CD4-positive, alpha-beta memory T cell (primary cell): ENCODE results near the gene ZCCHC13. TPM values are rescaled to one million over a fixed set of nuclear protein-coding genes. Genes with fewer than 3 reads are reported as not detected.
"Not testable (repeated sequence)": the region's sequence is repeated elsewhere in the genome, so short reads cannot be mapped to it uniquely, and the experiment has no call there.

ENCODE experiments used
- CTCF ChIA-PET: fragments of 350-600 bp; sonication (Branson Sonifier 250); formaldehyde crosslinking; loops from one replicate; lab custom pipeline; 2021; ENCODE audit warnings: inconsistent platforms; ENCODE audit not compliant: partially characterized antibody; lab: Charles Lee
- POLR2A ChIA-PET: fragments of 350-600 bp; sonication (Branson Sonifier 250); formaldehyde crosslinking; loops from one replicate; lab custom pipeline; 2021; ENCODE audit not compliant: partially characterized antibody; lab: Charles Lee
- DNase-seq, 5 donors: peaks; one replicate each; pipeline versions ENCODE4 v3.0.0 to v3.0.0-alpha.2; 2020 to 2022; ENCODE audit warnings: mixed read lengths in 1 of 5
- H3K27ac ChIP-seq: one replicate; pipeline ENCODE4 v1.7.0; 2013; ENCODE audit warnings: low read depth, low read length
- H3K27me3 ChIP-seq: 2 replicates; pipeline ENCODE4 v1.7.0; 2013; ENCODE audit warnings: mild to moderate bottlenecking, low read length, moderate library complexity; ENCODE audit not compliant: insufficient read depth
- H3K36me3 ChIP-seq: 2 replicates; pipeline ENCODE4 v1.7.0; 2013; ENCODE audit warnings: mild to moderate bottlenecking, low read length, moderate library complexity; ENCODE audit not compliant: insufficient read depth
- H3K4me1 ChIP-seq: 2 replicates; pipeline ENCODE4 v1.7.0; 2013; ENCODE audit warnings: mild to moderate bottlenecking, low read length, moderate library complexity; ENCODE audit not compliant: insufficient read depth
- H3K4me3 ChIP-seq, 2 donors: one replicate each; pipeline ENCODE4 v1.7.0; 2013; ENCODE audit warnings: low read length in 2 of 2, mild to moderate bottlenecking in 1 of 2
- H3K9me3 ChIP-seq, 2 donors: one replicate each; pipeline ENCODE4 v1.7.0; 2013; ENCODE audit warnings: low read length in 2 of 2, control low read depth in 1 of 2; ENCODE audit not compliant: control insufficient read depth in 1 of 2
- H3K27ac Mint-ChIP-seq, 7 donors: one replicate each; pipeline ENCODE4 v1.8.0; 2020 to 2021; ENCODE audit warnings: mixed read lengths in 7 of 7, mild to moderate bottlenecking in 6 of 7, inconsistent platforms in 3 of 7, moderate library complexity in 3 of 7
- H3K27me3 Mint-ChIP-seq, 2 donors: one replicate each; pipeline ENCODE4 v1.8.0; 2020 to 2021; ENCODE audit warnings: mixed read lengths in 2 of 2
- H3K36me3 Mint-ChIP-seq, 2 donors: one replicate each; pipeline ENCODE4 v1.8.0; 2020 to 2021; ENCODE audit warnings: mixed read lengths in 2 of 2, inconsistent platforms in 1 of 2, mild to moderate bottlenecking in 1 of 2
- H3K4me1 Mint-ChIP-seq, 4 donors: one replicate each; pipeline ENCODE4 v1.8.0; 2020 to 2021; ENCODE audit warnings: mixed read lengths in 4 of 4, mild to moderate bottlenecking in 1 of 4
- H3K4me3 Mint-ChIP-seq, 8 donors: one replicate each; pipeline ENCODE4 v1.8.0; 2020 to 2021; ENCODE audit warnings: mixed read lengths in 8 of 8, mild to moderate bottlenecking in 7 of 8, moderate library complexity in 6 of 8, inconsistent platforms in 3 of 8
- H3K9me3 Mint-ChIP-seq, 8 donors: one replicate each; pipeline ENCODE4 v1.8.0; 2020 to 2021; ENCODE audit warnings: mixed read lengths in 8 of 8, mild to moderate bottlenecking in 5 of 8, inconsistent platforms in 3 of 8, moderate library complexity in 1 of 8
- intact Hi-C: fragments of 100-400 bp; cut with micrococcal nuclease; formaldehyde crosslinking; loops from one replicate; pipeline ENCODE4 v1.15.1; 2023
- polyA plus RNA-seq, 2 donors: library from polyadenylated mRNA; unstranded; fragments of 300-500 nt; fragmentation: Illumina TruSeq; gene quantifications; one replicate each; pipeline ENCODE4 v1.2.3, GENCODE V29; 2021
- total RNA-seq, 2 experiments: library from RNA; stranded (reverse); gene quantifications; one replicate each; pipeline ENCODE4 v1.2.3, GENCODE V29; 2021

ZCCHC13 gene
- total and polyA plus RNA-seq, 4 experiments from 2014 or later = not detected

DNA sequence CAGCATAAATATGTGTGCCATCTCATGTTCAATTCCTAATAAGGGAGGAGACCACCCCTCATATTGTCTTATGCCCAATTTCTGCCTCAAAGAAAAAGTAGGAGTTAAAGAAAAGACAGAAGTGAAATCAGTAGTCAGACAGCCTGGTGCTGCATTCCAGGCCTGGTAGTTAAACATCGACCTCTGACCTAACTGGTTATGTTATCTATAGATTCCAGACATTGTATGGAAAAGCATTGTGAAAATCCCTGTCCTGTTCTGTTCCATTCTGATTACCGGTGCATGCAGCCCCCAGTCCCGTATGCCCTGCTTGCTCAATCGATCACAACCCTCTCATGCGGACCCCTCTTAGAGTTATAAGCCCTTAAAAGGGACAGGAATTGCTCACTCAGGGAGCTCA, 38.2 kb downstream of the ZCCHC13 start:
- CTCF ChIA-PET = interaction anchor here (0.8 to 1.9 kb wide), 4 partner anchors 12 to 485 kb away, joined by 3 to 5 read pairs (median 3); no protein-coding TSS in a partner anchor
- H3K27ac ChIP-seq, H3K27me3 ChIP-seq, H3K27me3 Mint-ChIP-seq, POLR2A ChIA-PET, H3K9me3 ChIP-seq, H3K4me1 Mint-ChIP-seq, H3K27ac Mint-ChIP-seq, H3K36me3 ChIP-seq, H3K4me3 Mint-ChIP-seq, H3K4me3 ChIP-seq, H3K9me3 Mint-ChIP-seq, H3K36me3 Mint-ChIP-seq, H3K4me1 ChIP-seq, DNase-seq: not testable (repeated sequence)
- intact Hi-C loops = loop anchor here (5.0 kb wide), 1 partner anchor 50 kb away; no protein-coding TSS in a partner anchor

DNA sequence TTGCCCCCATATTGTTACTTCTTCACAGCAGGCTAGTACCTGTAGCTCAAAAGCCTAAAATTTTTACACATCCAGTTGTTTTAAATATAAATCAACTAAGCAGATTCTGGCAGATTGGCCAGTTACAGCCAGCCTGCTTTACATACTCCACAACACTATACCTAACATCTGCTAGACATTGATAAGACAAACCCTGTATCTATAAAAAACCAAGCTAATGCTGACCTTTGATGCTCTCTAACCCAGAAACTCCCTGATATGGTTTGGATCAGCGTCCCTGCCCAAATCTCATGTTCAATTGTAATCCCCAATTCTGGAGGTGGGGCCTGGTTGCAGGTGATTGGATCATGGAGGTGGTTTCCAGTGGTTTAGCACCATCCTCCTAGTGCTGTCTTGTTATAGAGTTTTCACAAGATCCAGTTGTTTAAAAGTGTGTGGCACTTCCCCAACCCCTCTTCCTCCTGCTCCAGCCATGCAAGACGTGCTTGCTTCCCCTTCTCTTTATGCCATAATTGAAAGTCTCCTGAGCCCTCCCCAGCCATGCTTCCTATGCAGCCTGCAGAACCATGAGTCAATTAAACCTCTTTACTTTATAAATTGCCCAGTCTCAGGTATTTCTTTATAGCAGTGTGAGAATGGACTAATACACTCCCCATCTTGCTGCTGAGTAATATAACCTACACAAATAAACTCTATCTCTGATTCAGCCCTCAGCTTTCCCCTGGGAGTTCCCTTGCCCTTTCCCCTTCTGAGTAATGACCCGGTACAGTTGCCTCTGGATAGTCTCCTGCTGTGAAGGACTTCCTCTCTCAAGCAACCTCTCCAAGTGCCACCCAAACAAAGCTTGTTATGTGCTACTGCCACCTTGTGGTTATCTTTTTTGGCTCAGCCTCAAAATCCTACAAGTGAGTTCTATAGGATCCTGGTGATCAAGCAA, 39.6 kb downstream of the ZCCHC13 start:
- H3K4me1 Mint-ChIP-seq = no peaks in the 10 kb centered on the region
- CTCF ChIA-PET = interaction anchor here (0.5 to 3.1 kb wide), 10 partner anchors 10 to 490 kb away, joined by 3 to 18 read pairs (median 4); no protein-coding TSS in a partner anchor
- H3K4me3 ChIP-seq = no peak overlapping the region
- H3K4me3 Mint-ChIP-seq = no peak overlapping the region
- peaks cover 0 to 4% (median 0%) of the 10 kb centered on the region in 8 donors for H3K9me3 Mint-ChIP-seq
- DNase-seq = peak; percentile 43 to 57 (median 47)
- peaks cover 0 to 3% of the 10 kb centered on the region in 2 donors for H3K27me3 Mint-ChIP-seq
- H3K36me3 ChIP-seq = no peaks in the 10 kb centered on the region
- H3K27me3 ChIP-seq = no peaks in the 10 kb centered on the region
- peaks cover 0 to 4% of the 10 kb centered on the region in 2 donors for H3K36me3 Mint-ChIP-seq
- intact Hi-C loops = loop anchor here (1.0 to 5.0 kb wide), 5 partner anchors 51 to 488 kb away; no protein-coding TSS in a partner anchor
- H3K9me3 ChIP-seq = no peaks in the 10 kb centered on the region
- POLR2A ChIA-PET = no interaction called here
- H3K27ac Mint-ChIP-seq = no peak overlapping the region
- no peaks in the 10 kb centered on the region for H3K4me1 ChIP-seq
- no peak overlapping the region for H3K27ac ChIP-seq

DNA sequence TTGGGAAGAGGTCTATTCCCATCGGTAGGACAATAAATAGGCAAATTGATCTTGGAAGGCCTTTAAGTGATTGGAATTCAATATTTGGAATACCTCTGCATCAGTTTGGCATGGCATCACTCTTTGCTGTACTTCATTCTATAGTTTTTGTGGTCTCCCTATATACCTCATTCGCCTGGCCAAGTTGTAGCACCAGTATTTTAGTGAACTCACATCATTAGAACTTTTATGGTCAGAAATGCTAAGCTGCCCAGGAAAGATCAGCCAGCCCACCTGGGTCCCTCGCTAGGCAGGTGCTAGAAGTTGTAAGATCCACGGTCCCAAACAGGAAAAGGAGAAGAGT, 40.3 kb downstream of the ZCCHC13 start:
- H3K36me3 Mint-ChIP-seq = no peaks in the 10 kb centered on the region
- Histone ChIP-seq H3K4me1 (no peaks in the 10 kb centered on the region), H3K27ac (no peak overlapping the region), H3K4me3 (no peak overlapping the region), H3K27me3 (no peaks in the 10 kb centered on the region), H3K36me3 (no peaks in the 10 kb centered on the region), H3K9me3 (no peaks in the 10 kb centered on the region)
- intact Hi-C loops = loop anchor here (1.0 to 5.0 kb wide), 5 partner anchors 52 to 489 kb away; no protein-coding TSS in a partner anchor
- CTCF ChIA-PET = interaction anchor here (0.6 to 3.1 kb wide), 9 partner anchors 12 to 491 kb away, joined by 3 to 18 read pairs (median 4); no protein-coding TSS in a partner anchor
- DNase-seq = no peak
- no peaks in the 10 kb centered on the region for H3K9me3 Mint-ChIP-seq
- no peaks in the 10 kb centered on the region for H3K27me3 Mint-ChIP-seq
- no peak overlapping the region for H3K27ac Mint-ChIP-seq
- POLR2A ChIA-PET = no interaction called here
- H3K4me3 Mint-ChIP-seq = no peak overlapping the region
- no peaks in the 10 kb centered on the region for H3K4me1 Mint-ChIP-seq

DNA sequence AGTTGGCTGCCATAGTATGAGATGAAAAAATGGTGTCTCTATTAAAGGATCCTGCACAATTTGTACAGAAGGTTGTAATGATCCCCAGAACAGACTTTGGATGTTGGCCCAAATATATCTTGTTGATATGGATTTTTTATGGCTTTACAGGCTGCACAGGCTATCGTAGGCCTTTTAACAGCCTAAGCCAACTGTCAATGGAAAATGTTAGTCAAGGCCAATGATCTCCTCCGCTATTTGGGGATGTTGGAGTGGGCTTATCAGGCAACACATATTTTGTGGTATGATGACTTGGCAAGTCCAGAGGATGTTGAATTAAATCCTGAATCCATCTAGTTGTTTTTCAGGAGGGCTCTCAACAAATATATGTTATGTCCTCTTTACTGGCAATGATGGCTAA, 42.1 kb downstream of the ZCCHC13 start:
- ChIA-PET POLR2A (no interaction called here), CTCF (no interaction called here)
- Histone ChIP-seq H3K36me3 (no peaks in the 10 kb centered on the region), H3K9me3 (no peaks in the 10 kb centered on the region), H3K27me3 (no peaks in the 10 kb centered on the region), H3K4me1 (no peaks in the 10 kb centered on the region), H3K4me3 (no peak overlapping the region), H3K27ac (no peak overlapping the region)
- Mint-ChIP-seq H3K36me3 (no peaks in the 10 kb centered on the region), H3K4me3 (no peak overlapping the region), H3K27ac (no peak overlapping the region), H3K27me3 (no peaks in the 10 kb centered on the region), H3K4me1 (no peaks in the 10 kb centered on the region), H3K9me3 (no peaks in the 10 kb centered on the region)
- intact Hi-C loops = no loop called here
- no peak for DNase-seq

GRCh38 chrX:74349387-74349786, 45.4 kb downstream of the ZCCHC13 start:
- H3K27me3 ChIP-seq = no peaks in the 10 kb centered on the region
- H3K9me3 Mint-ChIP-seq = no peaks in the 10 kb centered on the region
- CTCF ChIA-PET = no interaction called here
- H3K36me3 Mint-ChIP-seq = no peaks in the 10 kb centered on the region
- H3K27me3 Mint-ChIP-seq = no peaks in the 10 kb centered on the region
- no peak for DNase-seq
- H3K4me1 Mint-ChIP-seq = peaks cover 8 to 9% (median 8%) of the 10 kb centered on the region in 4 donors
- no peaks in the 10 kb centered on the region for H3K4me1 ChIP-seq
- H3K27ac ChIP-seq = no peak overlapping the region
- H3K4me3 Mint-ChIP-seq = no peak overlapping the region
- POLR2A ChIA-PET = no interaction called here
- H3K27ac Mint-ChIP-seq = no peak overlapping the region
- H3K36me3 ChIP-seq = no peaks in the 10 kb centered on the region
- H3K9me3 ChIP-seq = no peaks in the 10 kb centered on the region
- intact Hi-C loops = no loop called here
- H3K4me3 ChIP-seq = no peak overlapping the region

GRCh38 chrX:74351760-74352159, 47.8 kb downstream of the ZCCHC13 start:
- Histone ChIP-seq H3K27me3 (no peaks in the 10 kb centered on the region), H3K27ac (no peak overlapping the region), H3K36me3 (no peaks in the 10 kb centered on the region), H3K4me3 (no peak overlapping the region), H3K4me1 (no peaks in the 10 kb centered on the region), H3K9me3 (no peaks in the 10 kb centered on the region)
- POLR2A ChIA-PET = no interaction called here
- H3K27me3 Mint-ChIP-seq = no peaks in the 10 kb centered on the region
- no peaks in the 10 kb centered on the region for H3K36me3 Mint-ChIP-seq
- intact Hi-C loops = no loop called here
- H3K4me3 Mint-ChIP-seq = peak overlapping the region; percentile 37 to 72 (median 56)
- H3K27ac Mint-ChIP-seq = peak overlapping the region in 3 of 7 donors; percentile 52 to 59 (median 53)
- H3K9me3 Mint-ChIP-seq = no peaks in the 10 kb centered on the region
- DNase-seq = no peak
- CTCF ChIA-PET = no interaction called here
- H3K4me1 Mint-ChIP-seq = peaks cover 8 to 9% (median 8%) of the 10 kb centered on the region in 4 donors

- POLR2A ChIA-PET = no interaction called here
- Mint-ChIP-seq H3K9me3 (no peaks in the 10 kb centered on the region), H3K4me3 (no peak overlapping the region), H3K27me3 (no peaks in the 10 kb centered on the region), H3K36me3 (no peaks in the 10 kb centered on the region), H3K27ac (no peak overlapping the region), H3K4me1 (peaks cover 8 to 9% (median 8%) of the 10 kb centered on the region in 4 donors)
- CTCF ChIA-PET = interaction anchor here (1.9 kb wide), 1 partner anchor 11 kb away, joined by 5 read pairs; no protein-coding TSS in a partner anchor
- H3K27me3 ChIP-seq = no peaks in the 10 kb centered on the region
- DNase-seq = no peak
- H3K4me1 ChIP-seq = no peaks in the 10 kb centered on the region
- intact Hi-C loops = no loop called here
- no peak overlapping the region for H3K27ac ChIP-seq
- no peaks in the 10 kb centered on the region for H3K36me3 ChIP-seq
- no peak overlapping the region for H3K4me3 ChIP-seq
- H3K9me3 ChIP-seq = no peaks in the 10 kb centered on the region
Measured at GRCh38 chrX:74353984-74354383, 50.0 kb downstream of the ZCCHC13 start.
